NCI-H1105 treated with DMSO at 0.1 percent for 48 hours (cell line): ENCODE results near the gene KCNA10.
A peak's percentile ranks its signal among the peaks of the same experiment; 100 is the strongest.
"Not testable (repeated sequence)": the region's sequence is repeated elsewhere in the genome, so short reads cannot be mapped to it uniquely, and the experiment has no call there.

Experiments
- DNase-seq: peaks from one replicate; lab custom pipeline; 2025; lab: John Stamatoyannopoulos, UW

Gene KCNA10

GRCh38 chr1:110533230-110533629 lies 14.3 kb upstream of the KCNA10 start:
- DNase-seq: no peak

- DNase-seq: no peak
Measured at GRCh38 chr1:110529011-110529410, 10.0 kb upstream of the KCNA10 start.

- no peak for DNase-seq
Measured at GRCh38 chr1:110526201-110526780, 7.3 kb upstream of the KCNA10 start.

- no peak for DNase-seq
Measured at GRCh38 chr1:110525249-110525595, 6.2 kb upstream of the KCNA10 start.

GRCh38 chr1:110524311-110525248 lies 5.6 kb upstream of the KCNA10 start:
- peak; percentile 80 for DNase-seq

- no peak for DNase-seq
Measured at GRCh38 chr1:110523011-110523410, 4.0 kb upstream of the KCNA10 start.

GRCh38 chr1:110522560-110522959 lies 3.6 kb upstream of the KCNA10 start:
- DNase-seq: no peak

- no peak for DNase-seq
Measured at GRCh38 chr1:110520827-110521226, 1.9 kb upstream of the KCNA10 start.

GRCh38 chr1:110515891-110516290 lies 3.1 kb downstream of the KCNA10 start:
- DNase-seq: no peak

GRCh38 chr1:110515041-110515440 lies 3.9 kb downstream of the KCNA10 start:
- DNase-seq: no peak

GRCh38 chr1:110513511-110513910 lies 5.5 kb downstream of the KCNA10 start:
- no peak for DNase-seq

GRCh38 chr1:110511436-110511835 lies 7.5 kb downstream of the KCNA10 start:
- no peak for DNase-seq

- not testable (repeated sequence) for DNase-seq
Measured at GRCh38 chr1:110510921-110511320, 8.1 kb downstream of the KCNA10 start.

GRCh38 chr1:110509655-110510054 lies 9.3 kb downstream of the KCNA10 start:
- DNase-seq: no peak

GRCh38 chr1:110508028-110508940 lies 10.7 kb downstream of the KCNA10 start:
- DNase-seq: no peak

- DNase-seq: no peak
Measured at GRCh38 chr1:110506541-110506940, 12.4 kb downstream of the KCNA10 start.

GRCh38 chr1:110505596-110505995 lies 13.4 kb downstream of the KCNA10 start:
- DNase-seq: no peak

- DNase-seq: no peak
Measured at GRCh38 chr1:110504226-110504625, 14.7 kb downstream of the KCNA10 start.

GRCh38 chr1:110503471-110503870 lies 15.5 kb downstream of the KCNA10 start:
- DNase-seq: no peak

- no peak for DNase-seq
Measured at GRCh38 chr1:110502402-110503151, 16.4 kb downstream of the KCNA10 start.

- no peak for DNase-seq
Measured at GRCh38 chr1:110501488-110502132, 17.4 kb downstream of the KCNA10 start.
